Measurements from ENCODE around the gene ZNF778.
A peak's percentile ranks its signal among the peaks of the same experiment; 100 is the strongest.
"Not testable (repeated sequence)": the region's sequence is repeated elsewhere in the genome, so short reads cannot be mapped to it uniquely, and the experiment has no call there.

The ZNF778 gene

GRCh38 chr16:89233678-89234490, 16.4 kb downstream of the ZNF778 start:
- TF ChIP-seq POLR2A (IDR thresholded peaks at IDR 0.05; ENCODE audit: low read depth, low read length), result no peak
- no peak for FAIRE-seq
- no peak for DNase-seq (ENCODE audit: insufficient read length, low spot score)

DNA sequence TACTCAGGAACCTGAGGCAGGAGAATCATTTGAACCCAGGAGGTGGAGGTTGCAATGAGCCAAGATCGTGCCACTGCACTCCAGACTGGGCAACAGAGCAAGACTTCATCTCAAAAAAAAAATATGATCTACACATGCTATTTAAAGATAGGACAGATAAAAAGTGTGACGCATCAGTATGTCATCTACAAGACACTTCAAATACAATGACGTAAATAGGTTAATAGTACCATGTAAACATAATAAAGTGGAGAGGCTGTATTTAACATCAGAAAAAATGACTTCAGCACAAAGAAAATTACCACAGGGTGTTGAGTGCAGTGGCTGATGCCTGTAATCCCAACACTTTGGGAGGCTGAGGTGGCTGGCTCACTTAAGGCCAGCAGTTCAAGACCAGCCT, 20.2 kb downstream of the ZNF778 start:
- no peak for FAIRE-seq
- DNase-seq (ENCODE audit: insufficient read length, low spot score), result no peak
- TF ChIP-seq POLR2A (IDR thresholded peaks at IDR 0.05; ENCODE audit: low read depth, low read length), result no peak

GRCh38 chr16:89241187-89242007, 23.9 kb downstream of the ZNF778 start:
- no peak for FAIRE-seq
- DNase-seq (ENCODE audit: insufficient read length, low spot score), result peak; percentile 69
- peak; percentile 84 for TF ChIP-seq POLR2A (IDR thresholded peaks at IDR 0.05; ENCODE audit: low read depth, low read length)

DNA sequence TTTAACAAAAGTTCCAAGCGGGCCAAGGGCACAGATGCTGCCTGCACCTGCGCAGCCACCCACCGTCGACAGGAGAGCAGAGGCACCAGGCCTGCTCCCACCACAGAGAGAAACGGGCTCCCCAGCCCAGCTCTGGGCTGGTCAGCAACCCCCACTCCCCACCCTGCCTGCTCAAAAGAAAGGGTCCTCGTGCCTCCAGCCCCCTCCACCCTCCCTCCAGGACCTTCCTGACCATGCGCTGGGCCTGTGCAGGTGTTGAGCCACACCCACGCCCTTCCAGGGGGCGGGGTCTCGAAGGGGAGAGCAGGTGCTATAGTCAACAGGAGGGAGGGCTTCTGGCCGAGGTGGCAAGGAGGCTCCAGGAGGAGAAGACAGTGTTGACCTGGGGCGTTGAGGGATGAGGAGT, 25.3 kb downstream of the ZNF778 start:
- DNase-seq (ENCODE audit: insufficient read length, low spot score) (no peak), FAIRE-seq (no peak)
- TF ChIP-seq POLR2A (IDR thresholded peaks at IDR 0.05; ENCODE audit: low read depth, low read length), result no peak

DNA sequence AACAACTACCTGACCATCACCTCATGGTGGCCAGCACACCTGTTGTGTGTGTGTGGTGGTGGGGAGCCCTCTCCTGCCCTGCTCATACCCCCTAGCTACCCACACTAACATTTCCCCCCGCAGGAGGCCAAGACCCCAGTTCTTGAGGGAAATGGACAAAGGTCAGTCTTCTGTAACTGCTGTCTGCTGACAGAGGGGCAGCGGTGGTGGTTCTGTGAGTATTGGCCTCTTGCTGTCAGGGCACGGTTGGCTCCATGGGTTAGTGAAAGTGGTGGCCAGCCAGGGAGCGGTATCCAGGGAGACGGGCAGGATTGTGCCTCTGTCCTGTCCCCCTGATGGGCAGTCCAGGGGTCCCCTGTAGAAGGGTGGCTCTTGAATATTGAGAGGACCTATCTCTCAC, 26.2 kb downstream of the ZNF778 start:
- DNase-seq (ENCODE audit: insufficient read length, low spot score) (no peak), FAIRE-seq (no peak)
- no peak for TF ChIP-seq POLR2A (IDR thresholded peaks at IDR 0.05; ENCODE audit: low read depth, low read length)

- FAIRE-seq; DNase-seq (ENCODE audit: insufficient read length, low spot score): not testable (repeated sequence)
These were observed 26.8 kb downstream of the ZNF778 start for GRCh38 chr16:89244264-89244663.

DNA sequence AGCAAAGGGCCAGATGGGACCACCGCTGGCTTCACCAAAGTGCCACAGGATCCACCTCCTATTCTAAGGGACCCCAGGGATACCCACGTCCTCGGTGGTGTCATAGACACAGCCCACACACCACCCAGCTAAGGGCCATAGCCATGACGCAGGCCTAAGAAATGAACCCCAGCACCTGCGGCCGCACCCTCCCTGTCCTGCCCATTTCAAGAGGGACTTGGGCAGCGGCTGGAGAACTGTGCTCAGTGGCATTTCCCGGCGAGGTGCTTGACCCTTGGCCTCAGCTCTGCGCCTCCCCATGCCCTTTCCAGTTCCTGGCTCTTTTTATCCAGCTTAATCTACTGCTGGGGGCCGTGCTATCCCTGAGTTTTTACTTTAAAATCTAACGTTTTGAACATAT, 27.3 kb downstream of the ZNF778 start:
- FAIRE-seq (no peak), DNase-seq (ENCODE audit: insufficient read length, low spot score) (no peak)
- TF ChIP-seq POLR2A (IDR thresholded peaks at IDR 0.05; ENCODE audit: low read depth, low read length), result no peak

DNA sequence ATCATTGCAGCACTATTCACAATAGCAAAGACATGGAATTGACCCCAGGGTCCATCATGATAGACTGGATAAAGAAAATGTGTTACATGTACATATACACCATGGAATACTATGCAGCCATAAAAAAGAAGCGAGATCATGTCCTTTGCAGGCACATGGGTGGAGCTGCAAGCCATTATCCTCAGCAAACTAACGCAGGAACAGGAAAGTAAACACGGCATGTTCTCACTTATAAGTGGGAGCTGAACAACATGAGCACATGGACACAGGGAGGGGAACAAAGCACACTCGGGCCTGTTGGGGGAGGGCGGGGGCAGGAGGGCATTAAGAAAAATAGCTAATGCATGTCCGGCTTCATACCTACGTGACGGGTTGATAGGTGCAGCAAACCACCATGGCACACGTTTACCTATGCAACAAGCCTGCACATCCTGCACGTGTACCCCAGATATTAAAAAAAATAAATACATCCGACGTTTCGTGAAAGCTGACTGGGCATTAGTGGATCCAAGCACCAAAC, 28.9 kb downstream of the ZNF778 start:
- no peak for DNase-seq (ENCODE audit: insufficient read length, low spot score)
- TF ChIP-seq POLR2A (IDR thresholded peaks at IDR 0.05; ENCODE audit: low read depth, low read length), result no peak
- no peak for FAIRE-seq

GRCh38 chr16:89246903-89247733, 29.6 kb downstream of the ZNF778 start:
- DNase-seq (ENCODE audit: insufficient read length, low spot score), result peak; percentile 84
- TF ChIP-seq POLR2A (IDR thresholded peaks at IDR 0.05; ENCODE audit: low read depth, low read length), result no peak; the same call in 1 of the 2 replicates
- no peak for FAIRE-seq

DNA sequence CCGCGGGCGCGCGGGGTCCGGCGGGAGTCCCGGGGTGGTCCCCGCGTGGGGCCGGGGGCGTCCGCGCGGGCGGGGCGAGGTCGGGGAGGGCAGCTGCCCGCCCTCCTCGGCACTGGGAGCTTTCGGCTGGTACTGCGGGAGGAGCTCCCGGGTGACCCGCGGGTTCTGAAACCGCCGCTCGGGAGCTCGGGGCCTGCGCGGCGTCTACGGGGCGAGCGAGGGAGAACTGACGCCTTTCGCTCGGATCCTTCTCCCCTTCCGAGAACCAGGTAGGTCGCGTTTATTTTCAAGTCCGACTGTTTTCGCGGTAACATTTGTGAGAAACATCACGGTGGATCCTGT, 30.2 kb downstream of the ZNF778 start:
- DNase-seq (ENCODE audit: insufficient read length, low spot score); FAIRE-seq: not testable (repeated sequence)

GRCh38 chr16:89248196-89248982, 30.9 kb downstream of the ZNF778 start:
- no peak for FAIRE-seq

GRCh38 chr16:89253548-89254287, 36.2 kb downstream of the ZNF778 start:
- no peak for FAIRE-seq
- no peak for DNase-seq (ENCODE audit: insufficient read length, low spot score)
- no peak for TF ChIP-seq POLR2A (IDR thresholded peaks at IDR 0.05; ENCODE audit: low read depth, low read length)

More at GRCh38 chr16:89248196-89248982, 30.9 kb downstream of the ZNF778 start:
- TF ChIP-seq POLR2A (IDR thresholded peaks at IDR 0.05; ENCODE audit: low read depth, low read length), result no peak
- DNase-seq (ENCODE audit: insufficient read length, low spot score), result no peak

All from H54 (cell line).